GM18517 (cell line): Measurements from ENCODE around the gene ANKMY1.
"Not testable (repeated sequence)": the region's sequence is repeated elsewhere in the genome, so short reads cannot be mapped to it uniquely, and the experiment has no call there.

Experiments
- ATAC-seq: cut with Tn5 transposase; IDR thresholded peaks from one replicate; pipeline ENCODE4 v1.9.1; 2021; ENCODE audit warnings: mild to moderate bottlenecking, moderate library complexity; ENCODE audit not compliant: unreplicated experiment

The ANKMY1 gene

GRCh38 chr2:240556553-240557100 lies 1.2 kb downstream of the ANKMY1 start:
- no peak for ATAC-seq

GRCh38 chr2:240555541-240556250 lies 2.1 kb downstream of the ANKMY1 start:
- ATAC-seq, result no peak

- no peak for ATAC-seq
Measured at GRCh38 chr2:240554767-240555493, 2.9 kb downstream of the ANKMY1 start.

- no peak for ATAC-seq
Measured at GRCh38 chr2:240553956-240554480, 3.8 kb downstream of the ANKMY1 start.

GRCh38 chr2:240551811-240552210 lies 6.0 kb downstream of the ANKMY1 start:
- ATAC-seq, result no peak

- ATAC-seq, result no peak
Measured at GRCh38 chr2:240551288-240551687, 6.5 kb downstream of the ANKMY1 start.

- no peak for ATAC-seq
Measured at GRCh38 chr2:240539906-240540305, 17.9 kb downstream of the ANKMY1 start.

- not testable (repeated sequence) for ATAC-seq
Measured at GRCh38 chr2:240539101-240539500, 18.7 kb downstream of the ANKMY1 start.

- no peak for ATAC-seq
Measured at GRCh38 chr2:240538031-240538780, 19.6 kb downstream of the ANKMY1 start.

GRCh38 chr2:240532031-240532775 lies 25.6 kb downstream of the ANKMY1 start:
- ATAC-seq, result no peak

- ATAC-seq, result no peak
Measured at GRCh38 chr2:240531038-240531437, 26.8 kb downstream of the ANKMY1 start.

GRCh38 chr2:240530181-240530580 lies 27.6 kb downstream of the ANKMY1 start:
- ATAC-seq, result no peak

GRCh38 chr2:240529344-240529999 lies 28.3 kb downstream of the ANKMY1 start:
- ATAC-seq, result no peak

GRCh38 chr2:240528406-240529040 lies 29.3 kb downstream of the ANKMY1 start:
- no peak for ATAC-seq

GRCh38 chr2:240527153-240527750 lies 30.5 kb downstream of the ANKMY1 start:
- ATAC-seq, result no peak

- ATAC-seq, result no peak
Measured at GRCh38 chr2:240526521-240526920, 31.3 kb downstream of the ANKMY1 start.

- ATAC-seq, result no peak
Measured at GRCh38 chr2:240525802-240526201, 32.0 kb downstream of the ANKMY1 start.

GRCh38 chr2:240524963-240525718 lies 32.6 kb downstream of the ANKMY1 start:
- no peak for ATAC-seq
